22Rv1 (cell line): ENCODE measurements around the gene MET.

ENCODE experiments used
- CTCF ChIP-seq: fragments of 450-650 bp; IDR thresholded peaks from 2 replicates; pipeline ENCODE4 v1.5.1; 2017; ENCODE audit warnings: mild to moderate bottlenecking
- ZFX ChIP-seq: fragments of 450-650 bp; IDR thresholded peaks from 2 replicates; pipeline ENCODE4 v1.6.1; 2017; ENCODE audit warnings: antibody characterized with exemption, borderline replicate concordance

GRCh38 chr7:116829493-116829892 is 157.5 kb downstream of the MET start:
- TF ChIP-seq CTCF (no peak), ZFX (no peak)
